Measurements from ENCODE around the gene P4HB. TPM values are rescaled to one million over a fixed set of nuclear protein-coding genes. Genes with fewer than 3 reads are reported as not detected.

P4HB gene
- total and polyA plus RNA-seq, 2 experiments from 2014 or later = 206 to 620 TPM

GRCh38 chr17:81803728-81804558 is 56.4 kb downstream of the P4HB start, which contains the start of gene GCGR (continued):
- TF ChIP-seq ZNF462 (CRISPR knock-in tag; IDR thresholded peaks at IDR 0.05) (no peak), NANOG (IDR thresholded peaks at IDR 0.05; ENCODE audit: borderline replicate concordance) (no peak), EZH2phosphoT487 (IDR thresholded peaks at IDR 0.05; ENCODE audit: unreplicated experiment) (no peak), CTCF (conservative IDR thresholded peaks at IDR 0.05; ENCODE audit: low read depth in 2 of 2) (no peak), ETS1 (IDR thresholded peaks at IDR 0.05) (no peak), STAT1 (IDR thresholded peaks at IDR 0.05; ENCODE audit: unreplicated experiment) (no peak), ZNF331 (CRISPR knock-in tag; IDR thresholded peaks at IDR 0.05; ENCODE audit: low read depth) (no peak), EZH2 (IDR thresholded peaks at IDR 0.05; ENCODE audit: low read depth, unreplicated experiment) (no peak), JUNB (IDR thresholded peaks at IDR 0.05; ENCODE audit: unreplicated experiment) (no peak)

Data from GM23338 (cell line).